ENCODE measurements around the gene CMKLR1.

Gene CMKLR1

GRCh38 chr12:108328420-108328819 lies 10.7 kb downstream of the CMKLR1 start:
- DNase-seq (ENCODE audit: low read depth): no peak
- no peak overlapping the region for H3K4me3 ChIP-seq (ENCODE audit: control insufficient read depth, low read depth, low read length)
- TF ChIP-seq CTCF (IDR thresholded peaks at IDR 0.05; ENCODE audit: control insufficient read depth, insufficient read depth, low read depth, low read length, missing control alignments): no peak

DNA sequence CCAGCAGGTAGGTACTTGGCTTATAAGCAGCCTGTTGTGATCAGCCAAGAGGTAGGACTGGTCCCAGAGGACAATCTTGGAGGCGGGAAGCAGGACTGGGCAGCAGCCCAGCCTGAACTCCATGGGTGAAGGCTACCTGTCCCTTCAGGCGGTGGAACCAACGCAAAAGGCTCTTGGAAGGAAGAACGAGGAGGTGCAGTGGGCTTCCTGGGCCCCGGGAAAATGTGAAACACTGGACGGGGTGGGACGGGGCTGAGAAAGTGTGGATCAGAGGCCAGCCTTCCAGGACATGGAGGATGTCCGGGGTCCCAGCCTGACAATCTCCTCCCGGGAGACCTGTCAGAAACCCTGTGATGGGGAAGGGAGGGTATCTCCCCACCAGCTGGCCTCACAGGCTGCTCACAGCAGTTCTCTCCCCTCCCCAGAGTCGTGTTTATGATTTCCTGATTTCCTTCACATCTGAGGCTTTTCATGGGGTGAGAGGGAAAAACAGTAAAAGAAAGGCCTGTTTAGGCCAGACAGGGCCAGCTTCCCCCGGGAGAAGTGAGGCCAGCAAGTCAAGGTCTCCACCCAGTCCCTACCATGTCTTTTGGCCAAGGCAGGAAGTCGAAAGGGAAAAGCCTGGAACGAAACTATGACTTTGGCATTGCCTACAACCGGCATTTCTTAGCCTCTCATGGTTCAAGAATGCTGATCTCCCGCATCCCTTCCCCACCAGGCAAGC lies 11.3 kb downstream of the CMKLR1 start:
- H3K4me3 ChIP-seq (ENCODE audit: control insufficient read depth, low read depth, low read length): no peak overlapping the region
- TF ChIP-seq CTCF (IDR thresholded peaks at IDR 0.05; ENCODE audit: control insufficient read depth, insufficient read depth, low read depth, low read length, missing control alignments): no peak

GRCh38 chr12:108326254-108326750 lies 12.8 kb downstream of the CMKLR1 start:
- DNase-seq (ENCODE audit: low read depth): no peak
- no peak for TF ChIP-seq CTCF (IDR thresholded peaks at IDR 0.05; ENCODE audit: control insufficient read depth, insufficient read depth, low read depth, low read length, missing control alignments)
- no peak overlapping the region for H3K4me3 ChIP-seq (ENCODE audit: control insufficient read depth, low read depth, low read length)

More for the DNA sequence above, 11.3 kb downstream of the CMKLR1 start:
- DNase-seq (ENCODE audit: low read depth): no peak

DNA sequence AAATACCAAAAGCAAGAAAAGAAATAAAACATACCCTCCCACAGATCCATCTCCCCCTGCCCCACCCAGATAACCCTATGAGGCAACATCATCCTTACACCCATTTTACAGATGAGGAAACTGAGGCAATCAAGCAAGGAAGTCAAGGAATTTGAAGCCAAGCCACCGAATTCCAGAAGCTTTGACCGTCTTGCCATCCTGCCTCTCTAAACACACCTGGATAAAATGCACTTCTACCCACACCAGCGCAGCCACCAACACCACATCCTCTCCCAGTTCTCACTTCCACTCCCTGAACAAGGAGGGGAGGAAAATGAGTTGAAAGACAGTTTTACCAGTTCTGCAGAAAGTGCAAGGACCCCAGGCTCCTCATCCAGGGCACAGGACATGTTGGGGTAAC lies 13.6 kb downstream of the CMKLR1 start:
- no peak for DNase-seq (ENCODE audit: low read depth)
- no peak for TF ChIP-seq CTCF (IDR thresholded peaks at IDR 0.05; ENCODE audit: control insufficient read depth, insufficient read depth, low read depth, low read length, missing control alignments)
- no peak overlapping the region for H3K4me3 ChIP-seq (ENCODE audit: control insufficient read depth, low read depth, low read length)

GRCh38 chr12:108325018-108325358 lies 14.1 kb downstream of the CMKLR1 start:
- no peak for DNase-seq (ENCODE audit: low read depth)
- no peak for TF ChIP-seq CTCF (IDR thresholded peaks at IDR 0.05; ENCODE audit: control insufficient read depth, insufficient read depth, low read depth, low read length, missing control alignments)
- H3K4me3 ChIP-seq (ENCODE audit: control insufficient read depth, low read depth, low read length): no peak overlapping the region

DNA sequence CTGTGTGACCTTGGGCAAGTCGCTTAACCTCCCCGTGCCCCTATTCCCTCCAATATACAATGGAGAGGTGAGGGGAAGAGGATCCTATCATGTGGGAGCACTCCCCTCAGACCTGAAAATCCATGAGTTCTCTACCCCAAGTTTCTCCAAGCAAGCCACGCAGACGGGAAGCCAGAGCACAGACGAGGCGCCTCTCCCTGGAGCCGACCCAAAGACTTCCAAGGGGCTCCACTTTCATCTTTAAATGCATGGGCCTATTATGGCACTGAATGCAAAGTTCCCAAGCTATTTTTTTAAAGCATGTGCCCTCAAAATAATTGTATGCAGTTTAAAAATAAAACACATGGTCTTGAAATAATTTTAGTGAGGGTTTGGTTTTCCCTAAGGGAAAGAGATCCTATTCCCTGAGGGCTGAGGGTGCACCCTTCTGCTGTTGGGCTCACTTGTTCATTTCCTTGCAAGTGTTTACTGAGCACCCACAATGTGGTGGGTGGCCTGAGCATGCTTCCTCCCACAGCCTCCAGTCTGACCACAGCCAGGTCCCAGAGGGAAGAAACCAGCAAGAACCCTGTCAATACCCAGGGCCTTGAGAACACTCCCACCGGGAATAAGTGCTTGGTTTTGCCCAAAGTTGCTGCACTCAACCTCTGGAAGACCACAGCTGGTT lies 14.6 kb downstream of the CMKLR1 start:
- no peak overlapping the region for H3K4me3 ChIP-seq (ENCODE audit: control insufficient read depth, low read depth, low read length)
- no peak for DNase-seq (ENCODE audit: low read depth)
- TF ChIP-seq CTCF (IDR thresholded peaks at IDR 0.05; ENCODE audit: control insufficient read depth, insufficient read depth, low read depth, low read length, missing control alignments): no peak
